Pancreas (tissue), 10 donors: Measurements from ENCODE around the gene KIAA0513. TPM values are rescaled to one million over a fixed set of nuclear protein-coding genes. Genes with fewer than 3 reads are reported as not detected.
A peak's percentile ranks its signal among the peaks of the same experiment; 100 is the strongest.

Experiments
- ATAC-seq, 4 donors: fragments of 200-7000 bp; cut with Tn5 transposase; one replicate each; pipeline versions ENCODE4 v1.8.0 to v1.9.1; 2020; ENCODE audit warnings: mild to moderate bottlenecking in 4 of 4, moderate library complexity in 4 of 4
- DNase-seq, 6 donors: peaks; one replicate each; pipeline ENCODE4 v3.0.0-alpha.2; 2020
- FAIRE-seq: peaks from 2 replicates; lab custom pipeline; 2012; peaks lifted over from hg19 to GRCh38; lab: Jason Lieb, UNC
- H3K27ac ChIP-seq, 4 donors: fragments of 200-600 bp; sonication (generic); 1 replicate in 3 of 4; 2 replicates in 1 of 4; pipeline versions ENCODE4 v1.5.0 to v1.8.0; 2020
- H3K27me3 ChIP-seq, 4 donors: fragments of 200-600 bp; one replicate each; pipeline ENCODE4 v1.8.0; 2021
- H3K36me3 ChIP-seq, 3 donors: fragments of 200-600 bp; sonication (generic) in 1 of 3; one replicate each; pipeline versions ENCODE4 v1.5.0 to v1.8.0; 2020 to 2021
- H3K4me1 ChIP-seq, 3 donors: fragments of 200-600 bp; one replicate each; pipeline ENCODE4 v1.8.0; 2021
- H3K4me3 ChIP-seq, 4 donors: fragments of 200-600 bp; sonication (generic) in 2 of 4; one replicate each; pipeline versions ENCODE4 v1.5.0 to v1.8.0; 2020 to 2021
- H3K9me3 ChIP-seq, 4 donors: fragments of 200-600 bp; one replicate each; pipeline ENCODE4 v1.8.0; 2021
- CTCF ChIP-seq, 4 donors: fragments of 200-600 bp; sonication (generic) in 3 of 4; IDR thresholded peaks; one replicate each; pipeline versions ENCODE4 v1.5.0 to v1.8.0; 2021; ENCODE audit warnings: antibody characterized with exemption in 4 of 4
- WGBS, 2 donors: extraction: QIAGEN DNeasy Blood & Tissue Kit; methylation state at CpG; one replicate each; pipeline ENCODE4 v1.1.7; 2013; 5-methylcytosine and 5-hydroxymethylcytosine counted together
- intact Hi-C, 3 donors: fragments of 100-400 bp; cut with DNase I; formaldehyde crosslinking; loops; one replicate each; pipeline versions ENCODE4 v1.11.1 to v1.14.2; 2022
- polyA plus RNA-seq, 2 donors: library from polyadenylated mRNA; stranded (reverse); fragments of 200-250 nt; gene quantifications; one replicate each; pipeline ENCODE4 v1.2.3, GENCODE V29; 2013
- total RNA-seq, 6 donors: library from RNA; stranded (reverse); fragmentation: NEBNext Ultra II Directional in 4 of 6; extraction: Animal tissue kit (Norgen Biotek cat#: 25700) in 4 of 6; gene quantifications; one replicate each; pipeline versions ENCODE4 v1.2.1 to v1.2.4, GENCODE V29; 2021 to 2023
- donor health status: healthy with polysubstance abuse.
- donor health status: DM: no; HTN: no; CAD: no; lungs with moderate emphysema.
- donor health status: DM: no; HTN: no; CAD: no.
- donor health status: control.
- donor health status: control.
- donor health status: Bipolar disorder and iron deficiency.
- donor health status: DM: yes; HTN: yes; CAD: no.
- donor health status: DM: no; HTN: no; CAD: no.
- donor health status: DM: no; HTN: no; CAD: no.
- donor health status: DM: yes; HTN: yes; CAD: no.

Gene KIAA0513
- total and polyA plus RNA-seq, 8 donors, result 3.5 to 22.1 (median 16.2) TPM

- FAIRE-seq, result no peak
- H3K36me3 ChIP-seq, result no peaks in the 10 kb centered on the region
- H3K9me3 ChIP-seq, result no peaks in the 10 kb centered on the region
- ATAC-seq, result peak in 1 of 4 donors; percentile 8
- H3K27ac ChIP-seq, result no peak overlapping the region
- no peak for TF ChIP-seq CTCF (IDR thresholded peaks at IDR 0.05)
- no peak overlapping the region for H3K4me3 ChIP-seq
- intact Hi-C loops, result no loop called here
- H3K27me3 ChIP-seq, result no peaks in the 10 kb centered on the region
- 83 to 87% methylated on average over 16 of the region's 16 CpGs for WGBS, 2 donors
- H3K4me1 ChIP-seq, result peaks cover 0 to 7% (median 0%) of the 10 kb centered on the region in 3 donors
- DNase-seq, result peak in 1 of 6 donors; percentile 50
These were observed 98.2 kb downstream of the KIAA0513 start for GRCh38 chr16:85125570-85126393.

GRCh38 chr16:85126394-85126704 is 98.8 kb downstream of the KIAA0513 start:
- no peaks in the 10 kb centered on the region for H3K27me3 ChIP-seq
- intact Hi-C loops, result no loop called here
- no peak for FAIRE-seq
- H3K36me3 ChIP-seq, result no peaks in the 10 kb centered on the region
- no peak overlapping the region for H3K4me3 ChIP-seq
- no peak for DNase-seq
- peak overlapping the region in 3 of 4 donors; percentile 42 to 75 (median 63) for H3K27ac ChIP-seq
- no peak for TF ChIP-seq CTCF (IDR thresholded peaks at IDR 0.05)
- WGBS, 2 donors, result 35 to 37% methylated on average over 12 of the region's 12 CpGs
- H3K4me1 ChIP-seq, result peaks cover 0 to 7% (median 0%) of the 10 kb centered on the region in 3 donors
- no peaks in the 10 kb centered on the region for H3K9me3 ChIP-seq
- ATAC-seq, result peak; percentile 18 to 41 (median 30)

- intact Hi-C loops, result no loop called here
- Histone ChIP-seq H3K27me3 (no peaks in the 10 kb centered on the region), H3K36me3 (no peaks in the 10 kb centered on the region), H3K4me3 (no peak overlapping the region), H3K27ac (peak overlapping the region in 3 of 4 donors; percentile 42 to 75 (median 63)), H3K9me3 (no peaks in the 10 kb centered on the region), H3K4me1 (peaks cover 0 to 7% (median 0%) of the 10 kb centered on the region in 3 donors)
- no peak for TF ChIP-seq CTCF (IDR thresholded peaks at IDR 0.05)
- FAIRE-seq, result no peak
- no peak for DNase-seq
- 17 to 34% methylated on average over 17 to 20 of the region's 20 CpGs for WGBS, 2 donors
- peak; percentile 27 to 75 (median 58) for ATAC-seq
These were observed 99.2 kb downstream of the KIAA0513 start for GRCh38 chr16:85126705-85127378.

- intact Hi-C loops, result no loop called here
- FAIRE-seq (no peak), ATAC-seq (no peak), DNase-seq (no peak)
- Histone ChIP-seq H3K36me3 (no peaks in the 10 kb centered on the region), H3K27ac (peak overlapping the region in 2 of 4 donors; percentile 63 to 75), H3K4me3 (no peak overlapping the region), H3K27me3 (no peaks in the 10 kb centered on the region), H3K9me3 (no peaks in the 10 kb centered on the region), H3K4me1 (peaks cover 0 to 7% (median 0%) of the 10 kb centered on the region in 3 donors)
- no peak for TF ChIP-seq CTCF (IDR thresholded peaks at IDR 0.05)
- WGBS, 2 donors, result 83 to 89% methylated on average over 3 of the region's 3 CpGs
These were observed 99.8 kb downstream of the KIAA0513 start for GRCh38 chr16:85127379-85127723.
